NCI-H1417 treated with DMSO at 0.1 percent for 48 hours (cell line): Measurements from ENCODE around the gene MARK2.

Experiments used
- DNase-seq: peaks from one replicate; lab custom pipeline; 2025; lab: John Stamatoyannopoulos, UW

The MARK2 gene

DNA sequence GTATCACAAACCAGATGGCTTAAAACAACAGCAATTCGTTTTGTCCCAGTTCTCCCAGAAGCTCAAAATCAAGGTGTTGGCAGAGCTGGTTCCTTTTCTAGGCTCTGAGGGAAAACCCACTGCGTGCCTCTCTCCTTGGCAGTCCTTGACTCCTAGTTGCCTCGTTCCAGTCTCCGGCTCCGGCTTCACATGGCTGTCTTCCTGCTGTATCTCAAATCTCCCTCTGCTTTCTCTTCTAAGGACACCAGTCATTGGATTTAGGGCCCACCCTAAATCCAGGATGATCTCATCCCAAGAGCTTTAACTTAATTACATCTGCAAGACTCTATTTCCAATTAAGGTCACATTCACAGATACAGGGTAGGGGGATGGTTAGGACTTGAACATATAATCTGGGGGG lies 90.7 kb downstream of the MARK2 start:
- DNase-seq = no peak

GRCh38 chr11:63931045-63931444 lies 92.1 kb downstream of the MARK2 start:
- no peak for DNase-seq

DNA sequence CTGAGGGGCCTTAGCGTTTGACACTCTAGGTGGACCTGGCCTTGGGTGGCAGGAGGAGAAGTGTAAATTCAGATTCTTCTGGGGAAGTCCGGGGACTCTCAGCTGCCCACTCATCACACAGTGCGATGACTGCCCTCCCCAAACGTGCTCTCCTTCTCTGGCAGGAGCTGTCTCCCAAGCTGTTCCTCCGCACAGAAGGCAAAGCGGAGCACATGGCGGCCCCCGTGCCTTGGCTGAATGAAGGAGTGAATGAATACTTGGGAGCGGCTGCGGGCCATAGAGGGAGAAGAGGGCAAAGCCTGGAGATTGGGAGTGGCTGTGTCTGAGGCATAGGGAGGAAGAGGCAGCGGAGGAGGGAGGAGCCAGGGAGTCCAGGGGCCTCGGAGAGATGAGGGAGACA lies 93.0 kb downstream of the MARK2 start:
- DNase-seq = no peak

GRCh38 chr11:63933459-63933858 lies 94.5 kb downstream of the MARK2 start:
- DNase-seq = no peak

DNA sequence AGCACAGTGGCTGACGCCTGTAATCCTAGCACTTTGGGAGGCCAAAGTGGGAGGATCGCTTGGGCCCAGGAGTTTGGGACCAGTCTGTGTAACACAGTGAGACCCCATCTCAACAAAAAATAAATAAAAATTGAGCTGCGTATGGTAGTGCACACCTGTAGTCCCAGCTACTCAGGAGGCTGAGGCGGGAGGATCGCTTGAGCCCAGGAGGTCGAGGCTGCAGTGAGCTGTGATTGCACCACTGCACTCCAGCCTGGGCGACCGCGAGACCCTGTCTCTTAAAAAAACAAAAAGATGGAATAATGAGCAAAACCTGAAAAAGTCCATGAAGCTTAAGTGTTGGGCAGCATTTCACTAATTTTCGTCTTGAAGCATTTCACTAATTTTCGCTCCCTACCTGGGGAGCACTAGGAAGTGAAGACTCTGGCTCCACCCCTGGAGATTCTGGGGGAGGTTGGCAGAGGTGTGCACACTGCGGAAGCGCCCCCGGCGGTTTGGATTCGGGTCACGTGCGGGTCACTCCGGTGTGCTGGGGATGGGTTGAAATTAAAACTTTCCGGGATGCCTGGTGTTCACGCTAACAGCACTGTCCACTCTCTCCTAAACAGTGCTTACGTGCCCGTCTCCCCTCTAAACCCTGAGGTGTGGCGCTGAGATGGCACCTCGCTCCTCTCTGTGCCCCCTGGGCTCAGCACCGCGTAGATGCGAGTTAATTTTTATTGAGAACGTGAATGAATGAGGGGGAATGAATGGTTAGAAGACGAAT lies 99.0 kb downstream of the MARK2 start:
- no peak for DNase-seq

DNA sequence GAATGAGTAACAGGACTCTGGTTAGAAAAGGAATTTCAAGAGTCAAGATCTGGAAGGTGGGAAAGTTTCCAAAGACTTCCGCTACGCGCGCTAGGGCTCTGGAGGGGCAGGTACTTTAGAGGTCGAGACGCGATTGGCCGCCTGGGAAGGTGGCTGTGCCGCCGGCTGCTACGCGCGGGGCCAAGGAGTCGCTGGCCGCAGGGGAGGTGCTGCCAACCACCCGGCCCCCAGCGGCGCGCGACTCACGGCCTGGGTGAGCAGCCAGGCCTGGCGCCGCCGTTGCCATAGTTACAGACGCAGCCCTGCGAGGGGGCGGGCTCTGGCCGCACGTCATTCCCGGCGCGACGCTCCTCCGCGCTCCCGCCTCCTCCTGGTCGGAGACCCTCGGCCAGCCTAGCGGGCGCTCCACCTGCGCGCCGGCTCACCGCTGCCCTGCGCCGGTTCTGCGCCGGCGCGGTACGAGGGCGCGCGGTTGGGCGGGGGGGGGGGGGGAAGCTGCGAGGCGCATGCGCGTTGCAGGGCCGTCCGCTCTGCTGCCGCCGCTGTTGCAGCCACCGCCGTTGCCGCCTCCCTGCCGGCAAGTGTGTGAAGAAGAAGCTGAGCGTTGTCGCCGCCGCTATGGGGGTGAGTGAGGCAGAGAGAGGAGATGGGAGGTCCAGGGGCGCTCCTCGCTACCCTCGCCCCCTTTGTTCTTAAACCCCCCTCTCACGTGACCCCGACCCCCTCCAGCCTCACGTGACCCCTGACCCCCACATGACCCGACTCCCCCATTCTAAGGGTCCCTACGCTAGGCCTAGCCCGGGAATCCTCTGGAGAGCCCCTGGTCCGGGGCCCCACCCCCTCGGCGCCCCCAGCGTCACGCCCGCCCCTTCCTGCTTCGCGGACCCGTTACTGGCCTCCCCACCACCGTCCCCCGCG lies 99.8 kb downstream of the MARK2 start, which contains the start of gene NAA40:
Gene NAA40 (plus strand): TSS at position 524 of the 918 bp plus-strand sequence. CDS start 95 bp downstream, at position 619.
- peak; percentile 97 for DNase-seq

DNA sequence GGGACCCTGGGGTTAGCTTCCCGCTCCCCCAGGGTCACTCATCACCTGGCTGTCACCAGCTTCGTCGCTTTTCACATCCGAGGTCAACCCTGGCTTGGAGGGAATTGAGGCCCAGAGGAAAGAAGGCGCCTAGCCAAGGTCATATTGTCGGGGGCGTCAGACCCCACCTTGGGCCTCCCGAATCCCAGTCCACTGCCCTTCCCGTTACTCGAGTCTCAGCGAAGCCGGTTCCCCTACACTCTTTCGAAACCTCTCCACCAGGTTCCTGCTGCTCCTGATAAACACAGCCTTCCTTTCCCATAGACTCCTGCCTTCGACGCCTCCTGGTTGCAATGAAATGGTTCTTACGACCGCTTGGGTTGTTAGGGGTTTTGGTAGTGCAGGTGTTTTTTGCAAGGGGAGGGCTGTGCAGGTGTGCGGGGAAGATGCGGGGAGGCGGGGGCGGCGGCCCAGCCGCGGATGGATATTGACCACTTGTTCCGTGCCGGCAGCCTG lies 100.5 kb downstream of the MARK2 start:
- DNase-seq = no peak

GRCh38 chr11:63940786-63941185 lies 101.9 kb downstream of the MARK2 start:
- DNase-seq = no peak

- no peak for DNase-seq
These were observed 103.0 kb downstream of the MARK2 start for GRCh38 chr11:63941901-63942300.

DNA sequence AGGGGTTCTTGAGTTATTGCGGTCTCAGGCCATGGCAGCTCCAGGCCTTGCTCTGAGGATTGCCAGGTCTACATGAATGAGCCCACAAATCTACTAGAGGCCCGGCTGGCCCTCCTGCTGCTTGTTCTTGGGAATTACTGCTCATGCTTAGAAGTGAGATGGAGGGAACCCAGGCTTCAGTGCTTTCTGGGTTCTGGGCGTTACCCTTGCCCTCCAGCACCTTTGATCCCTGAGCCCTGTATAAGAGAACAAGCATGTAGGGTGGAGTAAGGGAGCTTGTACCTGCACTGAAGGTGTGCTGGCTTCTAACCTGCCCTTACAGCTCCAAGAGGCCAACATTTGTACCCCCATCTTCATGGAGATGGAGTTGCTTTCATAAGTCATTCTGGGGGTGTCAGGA lies 103.9 kb downstream of the MARK2 start:
- no peak for DNase-seq

DNA sequence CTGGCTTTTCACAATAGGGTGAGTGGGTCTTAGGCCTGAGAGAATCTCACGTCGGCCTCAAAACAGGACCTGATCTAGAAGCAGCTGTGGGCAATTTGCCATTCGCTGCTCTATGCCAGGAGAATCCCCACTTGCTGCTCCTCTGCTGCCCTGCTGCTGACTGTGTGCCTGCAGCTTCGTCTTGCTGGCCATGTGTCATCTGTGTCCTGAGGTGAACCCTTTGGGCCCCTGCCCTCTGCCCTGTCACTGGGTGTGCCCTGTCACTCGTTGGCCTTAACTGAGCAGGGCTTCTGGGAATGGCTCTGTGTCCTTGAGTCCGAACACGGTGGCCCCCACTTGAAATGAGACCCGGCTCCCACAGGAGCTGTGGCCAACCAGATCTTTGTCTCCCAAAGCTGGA lies 106.1 kb downstream of the MARK2 start:
- DNase-seq = no peak

- DNase-seq = peak; percentile 60
These were observed 106.7 kb downstream of the MARK2 start for GRCh38 chr11:63945477-63946163.

DNA sequence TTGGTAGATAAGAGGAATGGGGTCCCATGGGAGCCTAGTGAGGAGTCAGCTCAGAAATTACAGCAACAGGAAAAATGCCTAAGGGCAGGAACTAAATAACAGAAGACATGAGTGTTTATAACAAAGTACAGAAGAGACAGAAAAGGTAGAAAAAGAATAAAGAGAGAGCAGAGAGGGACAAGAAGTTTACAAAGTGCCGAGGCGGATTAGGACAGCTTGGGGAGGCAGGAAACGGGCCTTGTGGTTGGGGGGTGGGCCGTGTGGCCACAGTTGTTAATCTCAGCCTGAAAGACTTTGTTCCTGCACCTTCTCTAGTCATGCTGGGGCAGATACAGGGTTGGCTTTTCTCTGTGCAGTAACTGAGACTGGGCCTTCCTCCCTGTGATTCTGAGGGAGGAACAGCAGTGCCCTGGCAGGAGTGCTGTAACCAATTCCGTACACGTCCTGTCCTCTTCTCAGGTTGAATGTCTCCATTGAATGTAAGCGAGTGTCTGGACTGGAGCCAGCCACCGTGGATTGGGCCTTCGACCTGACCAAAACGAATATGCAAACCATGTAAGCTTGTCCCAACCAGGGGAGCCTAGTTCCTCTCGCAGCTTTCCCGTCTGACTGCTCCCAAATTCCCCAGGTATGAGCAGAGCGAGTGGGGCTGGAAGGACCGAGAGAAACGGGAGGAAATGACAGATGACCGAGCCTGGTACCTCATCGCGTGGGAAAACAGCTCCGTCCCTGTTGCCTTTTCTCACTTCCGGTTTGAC lies 113.0 kb downstream of the MARK2 start:
- no peak for DNase-seq

GRCh38 chr11:63952570-63952969 lies 113.7 kb downstream of the MARK2 start:
- no peak for DNase-seq

DNA sequence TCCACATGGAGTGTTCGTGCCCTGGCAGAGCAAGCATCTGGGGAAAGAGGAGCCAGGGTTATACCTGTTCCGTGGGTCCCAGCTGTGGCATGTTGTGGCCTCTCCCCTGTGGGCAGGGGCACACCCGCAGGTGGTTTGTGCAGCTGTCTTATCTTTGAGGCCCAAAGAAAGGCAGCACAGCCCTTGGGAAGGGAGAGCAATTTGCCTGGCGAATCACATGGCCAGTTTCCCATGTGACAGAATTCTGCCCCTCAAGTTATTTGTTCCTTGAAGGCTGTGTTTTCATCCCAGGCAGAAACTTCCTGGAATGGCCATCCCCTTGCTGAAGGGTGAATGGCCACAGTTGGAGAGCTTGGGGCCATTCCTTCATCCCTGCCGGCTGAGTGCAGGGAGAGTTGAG lies 119.1 kb downstream of the MARK2 start:
- DNase-seq = no peak
